GM12891 (cell line): ENCODE data around the gene KLRC2.

Source experiments
- DNase-seq: peaks from one replicate; pipeline ENCODE4 v3.0.0; 2011; ENCODE audit warnings: low spot score; ENCODE audit not compliant: insufficient read length
- FAIRE-seq: peaks from 2 replicates; lab custom pipeline; 2011; peaks lifted over from hg19 to GRCh38; lab: Jason Lieb, UNC
- PAX5 ChIP-seq: IDR thresholded peaks from 2 replicates; pipeline ENCODE4 v1.6.1; 2011; ENCODE audit warnings: low read length, moderate library complexity, mild to moderate bottlenecking; ENCODE audit not compliant: insufficient read depth, severe bottlenecking
- POLR2A ChIP-seq: IDR thresholded peaks from 2 replicates; pipeline ENCODE4 v1.6.1; 2011; ENCODE audit warnings: low read depth, low read length, control low read depth
- POLR2AphosphoS5 ChIP-seq: IDR thresholded peaks from 2 replicates; pipeline ENCODE4 v1.6.1; 2011; ENCODE audit warnings: low read depth, low read length, control low read depth
- POU2F2 ChIP-seq: IDR thresholded peaks from 2 replicates; pipeline ENCODE4 v1.6.1; 2011; ENCODE audit warnings: low read depth, mild to moderate bottlenecking, control low read depth, low read length, moderate library complexity
- SPI1 ChIP-seq: IDR thresholded peaks from 2 replicates; pipeline ENCODE4 v1.6.1; 2011; ENCODE audit warnings: low read depth, low read length, control low read depth
- TAF1 ChIP-seq: IDR thresholded peaks from 2 replicates; pipeline ENCODE4 v1.6.1; 2011; ENCODE audit warnings: low read depth, low read length, control low read depth

The KLRC2 gene

DNA sequence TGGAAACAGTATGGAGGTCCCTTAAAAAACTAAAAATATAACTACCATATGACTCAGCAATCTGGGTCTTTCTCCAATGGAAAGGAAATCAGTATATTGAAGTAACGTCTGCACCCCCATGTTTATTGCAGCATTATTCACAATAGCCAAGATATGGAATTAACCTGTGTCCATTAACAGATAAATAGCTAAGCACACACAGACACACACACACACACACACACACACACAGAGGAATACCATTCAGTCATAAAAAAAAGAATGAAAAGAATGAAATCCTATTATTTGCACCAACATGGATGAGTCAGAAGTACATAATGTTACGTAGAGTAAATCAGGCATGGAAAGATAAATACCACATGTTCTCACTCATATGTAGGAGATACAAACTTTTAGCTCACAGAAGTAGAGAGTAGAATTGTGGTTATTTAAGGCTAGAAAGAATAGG is 50.6 kb downstream of the KLRC2 start:
- FAIRE-seq: peak; percentile 31
- no peak for TF ChIP-seq PAX5
- no peak for TF ChIP-seq POLR2A
- TF ChIP-seq POU2F2: no peak
- TF ChIP-seq SPI1: no peak
- no peak for TF ChIP-seq TAF1
- no peak for TF ChIP-seq POLR2AphosphoS5

GRCh38 chr12:10384191-10384590 is 51.6 kb downstream of the KLRC2 start:
- no peak for FAIRE-seq

More for the DNA sequence above, 50.6 kb downstream of the KLRC2 start:
- no peak for DNase-seq

DNA sequence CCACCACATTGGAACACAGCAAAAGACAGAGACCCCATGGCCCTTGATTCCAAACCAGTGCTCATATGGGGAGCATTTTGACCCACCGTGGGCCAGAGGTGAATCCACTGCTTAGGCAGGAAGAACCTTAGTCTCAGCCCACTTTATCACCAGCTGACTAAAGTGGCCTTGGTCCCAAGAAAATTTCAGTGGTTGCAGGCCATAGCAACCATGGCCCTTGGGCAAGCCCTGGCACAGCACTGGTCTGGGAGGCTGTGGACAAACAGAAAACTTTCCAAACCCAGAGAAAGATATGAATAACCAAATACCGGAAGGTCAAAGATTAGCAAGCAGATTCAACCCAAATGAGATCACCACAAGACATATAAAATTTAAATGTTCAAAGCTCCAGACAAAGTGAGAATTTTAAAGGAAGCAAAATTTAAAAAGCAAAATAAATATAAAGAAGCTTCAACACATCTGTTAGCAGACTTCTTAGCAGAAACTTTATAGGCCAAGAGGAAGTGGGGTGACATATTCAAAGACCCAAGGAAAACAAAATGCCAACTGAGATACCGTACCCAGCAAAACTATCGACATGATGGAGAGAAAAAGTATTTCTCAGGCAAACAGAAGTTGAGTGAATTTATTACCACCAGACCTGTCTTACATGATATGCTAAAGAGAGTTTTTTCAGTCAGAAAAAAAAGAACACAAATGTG is 53.7 kb downstream of the KLRC2 start:
- FAIRE-seq (no peak), DNase-seq (no peak)
- TF ChIP-seq POLR2A (no peak), POLR2AphosphoS5 (no peak), TAF1 (no peak), SPI1 (no peak), PAX5 (no peak), POU2F2 (no peak)

More at GRCh38 chr12:10384191-10384590, 51.6 kb downstream of the KLRC2 start:
- TF ChIP-seq SPI1 (no peak), PAX5 (no peak), TAF1 (no peak), POU2F2 (no peak), POLR2AphosphoS5 (no peak), POLR2A (no peak)
- DNase-seq: no peak
